ENCODE measurements around the gene C16orf92.

C16orf92 gene

GRCh38 chr16:30060836-30061554 is 38.0 kb downstream of the C16orf92 start:
- no peak for DNase-seq (ENCODE audit: low spot score)

GRCh38 chr16:30063278-30063892 is 40.4 kb downstream of the C16orf92 start:
- DNase-seq (ENCODE audit: low spot score): no peak

GRCh38 chr16:30063893-30064728 is 41.1 kb downstream of the C16orf92 start:
- peak; percentile 69 for DNase-seq (ENCODE audit: low spot score)

GRCh38 chr16:30064729-30065101 is 41.7 kb downstream of the C16orf92 start:
- DNase-seq (ENCODE audit: low spot score): peak; percentile 28

GRCh38 chr16:30065102-30065942 is 42.3 kb downstream of the C16orf92 start, which contains the start of gene ALDOA:
Gene ALDOA (plus strand): TSS chr16:30065760. CDS start chr16:30066898, 1,138 bp downstream.
- peak; percentile 96 for DNase-seq (ENCODE audit: low spot score)

GRCh38 chr16:30065943-30066760 is 43.2 kb downstream of the C16orf92 start:
- DNase-seq (ENCODE audit: low spot score): no peak

GRCh38 chr16:30066761-30067583 is 44.0 kb downstream of the C16orf92 start:
- DNase-seq (ENCODE audit: low spot score): no peak

GRCh38 chr16:30067584-30067916 is 44.6 kb downstream of the C16orf92 start:
- DNase-seq (ENCODE audit: low spot score): no peak

- no peak for DNase-seq (ENCODE audit: low spot score)
Observed at GRCh38 chr16:30068333-30068732, 45.3 kb downstream of the C16orf92 start.

GRCh38 chr16:30068750-30069610 is 46.0 kb downstream of the C16orf92 start:
- DNase-seq (ENCODE audit: low spot score): peak; percentile 51

GRCh38 chr16:30069611-30070462 is 46.8 kb downstream of the C16orf92 start:
- DNase-seq (ENCODE audit: low spot score): no peak

- DNase-seq (ENCODE audit: low spot score): no peak
Observed at GRCh38 chr16:30070490-30070889, 47.5 kb downstream of the C16orf92 start.
